HepG2 (cell line): ENCODE results near the gene OST4. TPM values are rescaled to one million over a fixed set of nuclear protein-coding genes. Genes with fewer than 3 reads are reported as not detected.

ENCODE experiments used
- EEA1 ChIP-seq: sonication (generic); formaldehyde crosslinking; IDR thresholded peaks from 2 replicates; pipeline ENCODE4 v1.5.1; 2020; ENCODE audit warnings: mild to moderate bottlenecking, missing genetic modification reagents, borderline replicate concordance
- ESRRA ChIP-seq: sonication (generic); formaldehyde crosslinking; IDR thresholded peaks from 2 replicates; pipeline ENCODE4 v1.5.1; 2020; ENCODE audit warnings: mild to moderate bottlenecking, low read depth, missing genetic modification reagents
- IRF2 ChIP-seq: IDR thresholded peaks from 2 replicates; pipeline ENCODE4 v1.6.1; 2018; ENCODE audit warnings: missing genetic modification reagents, missing compliant biosample characterization
- KDM4B ChIP-seq: sonication (generic); formaldehyde crosslinking; IDR thresholded peaks from 2 replicates; pipeline ENCODE4 v1.4.0; 2020; ENCODE audit warnings: missing genetic modification reagents
- MAFF ChIP-seq: IDR thresholded peaks from 2 replicates; pipeline ENCODE4 v1.6.1; 2011; ENCODE audit warnings: low read depth, low read length, improper control_type of control experiment
- PAF1 ChIP-seq: IDR thresholded peaks from 2 replicates; pipeline ENCODE4 v1.6.1; 2016; ENCODE audit warnings: missing genetic modification reagents, missing compliant biosample characterization
- POLR2AphosphoS5 ChIP-seq: IDR thresholded peaks from 2 replicates; pipeline ENCODE4 v1.6.1; 2012; ENCODE audit warnings: low read depth, low read length
- PRDM15 ChIP-seq: sonication (generic); formaldehyde crosslinking; IDR thresholded peaks from 2 replicates; pipeline ENCODE4 v1.4.0; 2020; ENCODE audit warnings: missing genetic modification reagents
- SAFB2 ChIP-seq: sonication (generic); formaldehyde crosslinking; IDR thresholded peaks from 2 replicates; pipeline ENCODE4 v1.5.1; 2020; ENCODE audit warnings: missing genetic modification reagents, low read depth, mild to moderate bottlenecking, borderline replicate concordance
- ZNF12 ChIP-seq: sonication (generic); formaldehyde crosslinking; IDR thresholded peaks from 2 replicates; pipeline ENCODE4 v1.5.0; 2020; ENCODE audit warnings: missing genetic modification reagents
- ZNF256 ChIP-seq: sonication (generic); formaldehyde crosslinking; conservative IDR thresholded peaks from 2 replicates; pipeline ENCODE4 v1.4.0; 2020; ENCODE audit warnings: missing genetic modification reagents
- ZNF329 ChIP-seq: sonication (generic); formaldehyde crosslinking; IDR thresholded peaks from 2 replicates; pipeline ENCODE4 v1.9.0; 2021; ENCODE audit warnings: low read depth, mild to moderate bottlenecking, missing genetic modification reagents
- ZNF337 ChIP-seq: sonication (generic); formaldehyde crosslinking; IDR thresholded peaks from 2 replicates; pipeline ENCODE4 v1.5.1; 2020; ENCODE audit warnings: missing genetic modification reagents, low read depth, mild to moderate bottlenecking, borderline replicate concordance
- ZNF431 ChIP-seq: sonication (generic); formaldehyde crosslinking; IDR thresholded peaks from 2 replicates; pipeline ENCODE4 v1.9.0; 2022; ENCODE audit warnings: missing genetic modification reagents, low read depth, mild to moderate bottlenecking, borderline replicate concordance
- ZNF451 ChIP-seq: sonication (generic); formaldehyde crosslinking; IDR thresholded peaks from 2 replicates; pipeline ENCODE4 v1.5.0; 2020; ENCODE audit warnings: mild to moderate bottlenecking, missing genetic modification reagents
- ZNF703 ChIP-seq: sonication (generic); formaldehyde crosslinking; IDR thresholded peaks from 2 replicates; pipeline ENCODE4 v1.5.1; 2020; ENCODE audit warnings: missing genetic modification reagents, mild to moderate bottlenecking, moderate library complexity, borderline replicate concordance
- ZNF839 ChIP-seq: sonication (generic); formaldehyde crosslinking; IDR thresholded peaks from 2 replicates; pipeline ENCODE4 v1.4.0; 2020; ENCODE audit warnings: missing genetic modification reagents, mild to moderate bottlenecking, borderline replicate concordance
- ZNF883 ChIP-seq: sonication (generic); formaldehyde crosslinking; IDR thresholded peaks from 2 replicates; pipeline ENCODE4 v1.5.1; 2020; ENCODE audit warnings: mild to moderate bottlenecking, missing genetic modification reagents; ENCODE audit errors: not compliant biosample characterization
- ZSCAN30 ChIP-seq: sonication (generic); formaldehyde crosslinking; IDR thresholded peaks from 2 replicates; pipeline ENCODE4 v1.5.0; 2020; ENCODE audit warnings: mild to moderate bottlenecking, missing genetic modification reagents
- polyA plus RNA-seq, 8 experiments: library from polyadenylated mRNA; depleted of rRNA in 3 of 8; stranded (reverse) in 7 of 8; unstranded in 1 of 8; fragments of >200 nt; fragmentation: Illumina TruSeq in 4 of 8; extraction: Trizol in 4 of 8; gene quantifications; 2 replicates each; pipeline versions ENCODE4 v1.2.1 to v1.2.3, GENCODE V29; 2011 to 2016; ENCODE audit warnings: low read depth in 4 of 8, missing spikeins in 1 of 8, mixed read lengths in 1 of 8; ENCODE audit not compliant: insufficient read depth in 1 of 8
- total RNA-seq, 5 experiments: library from RNA; depleted of rRNA; stranded (reverse); fragments of >200 nt; fragmentation: Illumina TruSeq; extraction: Trizol; gene quantifications; 2 replicates each; pipeline ENCODE4 v1.2.3, GENCODE V29; 2016; ENCODE audit warnings: low read depth in 1 of 5
- TF ChIP-seq, protein P1 (sequence below): sonication (generic); formaldehyde crosslinking; IDR thresholded peaks from 2 replicates; pipeline ENCODE4 v1.8.0; 2022; ENCODE audit warnings: mild to moderate bottlenecking, missing genetic modification reagents
- TF ChIP-seq, protein P2 (sequence below): sonication (generic); formaldehyde crosslinking; IDR thresholded peaks from 2 replicates; pipeline ENCODE4 v1.8.1; 2022; ENCODE audit warnings: low read depth, mild to moderate bottlenecking, missing genetic modification reagents

Gene OST4
- total and polyA plus RNA-seq, 2 of the 13 experiments (the other 11 are each of a cell fraction or from before 2014, with no cell fraction given): 498 to 584 TPM

DNA sequence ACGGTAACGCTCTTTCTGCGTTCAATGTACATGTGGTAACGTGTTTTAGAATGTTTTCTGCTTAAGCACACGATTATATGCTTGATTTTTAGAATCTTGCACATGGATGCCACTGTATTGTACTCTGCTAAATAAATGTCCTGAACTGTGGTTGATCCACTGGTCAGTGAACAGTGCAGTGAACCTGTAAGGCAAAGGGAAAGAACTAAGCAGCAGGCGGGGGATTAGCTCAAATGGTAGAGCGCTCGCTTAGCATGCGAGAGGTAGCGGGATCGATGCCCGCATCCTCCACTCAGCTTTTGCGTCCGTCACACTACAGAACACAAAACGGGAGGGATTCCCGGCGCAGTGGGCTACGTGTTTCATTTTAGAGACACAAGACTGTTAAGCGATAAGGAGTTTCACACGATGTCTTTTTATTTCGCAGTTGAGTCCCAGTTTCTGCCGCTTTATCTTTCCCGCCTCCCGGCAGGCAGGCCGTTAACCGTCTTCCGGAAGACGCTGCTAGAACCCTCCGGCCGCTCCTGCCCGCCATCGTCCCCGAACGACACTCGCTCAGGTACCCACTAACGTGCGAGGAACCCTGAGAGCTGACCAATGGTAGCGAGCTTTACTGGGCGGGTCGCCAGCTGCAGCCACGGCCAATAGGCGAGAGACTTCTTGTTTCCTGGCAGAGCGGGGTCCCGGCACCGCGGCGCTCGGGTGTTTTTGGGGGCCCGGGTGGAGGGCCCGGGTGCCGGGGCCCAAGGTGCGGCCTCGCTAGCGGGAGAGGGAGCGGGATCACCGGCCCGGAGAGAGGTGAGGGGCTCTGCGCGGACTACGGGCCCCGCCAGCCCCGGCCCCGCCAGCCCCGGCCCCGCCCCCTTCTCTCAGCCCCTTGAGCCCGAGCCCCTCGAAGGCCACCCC lies 20.2 kb downstream of the OST4 start, which contains the start of gene AGBL5 (continued):
- TF ChIP-seq ZNF431 (CRISPR knock-in tag) (no peak), EEA1 (CRISPR knock-in tag) (no peak; the same call in 1 of the 2 replicates), ZNF256 (peak; percentile 99), ZNF883 (CRISPR knock-in tag) (peak; percentile 94), IRF2 (CRISPR knock-in tag) (peak; percentile 77), POLR2AphosphoS5 (peak; percentile 65), PRDM15 (CRISPR knock-in tag) (peak; percentile 57; the same call in 1 of the 2 replicates), ZNF337 (CRISPR knock-in tag) (0 out of 2 replicates have a peak, but pooled peaks have one; percentile 73), ZNF703 (CRISPR knock-in tag) (no peak), ZNF839 (peak; percentile 78; the same call in 1 of the 2 replicates), ZNF12 (peak; percentile 37; the same call in 1 of the 2 replicates), ESRRA (CRISPR knock-in tag) (no peak; the same call in 1 of the 2 replicates), KDM4B (CRISPR knock-in tag) (no peak), PAF1 (CRISPR knock-in tag) (0 out of 2 replicates have a peak, but pooled peaks have one; percentile 49), ZNF329 (CRISPR knock-in tag) (peak; percentile 73; the same call in 1 of the 2 replicates), SAFB2 (CRISPR knock-in tag) (no peak; the same call in 1 of the 2 replicates), MAFF (no peak), ZSCAN30 (CRISPR knock-in tag) (no peak), ZNF451 (peak; percentile 90)
- TF ChIP-seq, protein P1, sequence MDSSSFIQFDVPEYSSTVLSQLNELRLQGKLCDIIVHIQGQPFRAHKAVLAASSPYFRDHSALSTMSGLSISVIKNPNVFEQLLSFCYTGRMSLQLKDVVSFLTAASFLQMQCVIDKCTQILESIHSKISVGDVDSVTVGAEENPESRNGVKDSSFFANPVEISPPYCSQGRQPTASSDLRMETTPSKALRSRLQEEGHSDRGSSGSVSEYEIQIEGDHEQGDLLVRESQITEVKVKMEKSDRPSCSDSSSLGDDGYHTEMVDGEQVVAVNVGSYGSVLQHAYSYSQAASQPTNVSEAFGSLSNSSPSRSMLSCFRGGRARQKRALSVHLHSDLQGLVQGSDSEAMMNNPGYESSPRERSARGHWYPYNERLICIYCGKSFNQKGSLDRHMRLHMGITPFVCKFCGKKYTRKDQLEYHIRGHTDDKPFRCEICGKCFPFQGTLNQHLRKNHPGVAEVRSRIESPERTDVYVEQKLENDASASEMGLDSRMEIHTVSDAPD: peak; percentile 92
- TF ChIP-seq, protein P2, sequence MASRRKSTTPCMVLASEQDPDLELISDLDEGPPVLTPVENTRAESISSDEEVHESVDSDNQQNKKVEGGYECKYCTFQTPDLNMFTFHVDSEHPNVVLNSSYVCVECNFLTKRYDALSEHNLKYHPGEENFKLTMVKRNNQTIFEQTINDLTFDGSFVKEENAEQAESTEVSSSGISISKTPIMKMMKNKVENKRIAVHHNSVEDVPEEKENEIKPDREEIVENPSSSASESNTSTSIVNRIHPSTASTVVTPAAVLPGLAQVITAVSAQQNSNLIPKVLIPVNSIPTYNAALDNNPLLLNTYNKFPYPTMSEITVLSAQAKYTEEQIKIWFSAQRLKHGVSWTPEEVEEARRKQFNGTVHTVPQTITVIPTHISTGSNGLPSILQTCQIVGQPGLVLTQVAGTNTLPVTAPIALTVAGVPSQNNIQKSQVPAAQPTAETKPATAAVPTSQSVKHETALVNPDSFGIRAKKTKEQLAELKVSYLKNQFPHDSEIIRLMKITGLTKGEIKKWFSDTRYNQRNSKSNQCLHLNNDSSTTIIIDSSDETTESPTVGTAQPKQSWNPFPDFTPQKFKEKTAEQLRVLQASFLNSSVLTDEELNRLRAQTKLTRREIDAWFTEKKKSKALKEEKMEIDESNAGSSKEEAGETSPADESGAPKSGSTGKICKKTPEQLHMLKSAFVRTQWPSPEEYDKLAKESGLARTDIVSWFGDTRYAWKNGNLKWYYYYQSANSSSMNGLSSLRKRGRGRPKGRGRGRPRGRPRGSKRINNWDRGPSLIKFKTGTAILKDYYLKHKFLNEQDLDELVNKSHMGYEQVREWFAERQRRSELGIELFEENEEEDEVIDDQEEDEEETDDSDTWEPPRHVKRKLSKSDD: peak; percentile 8; the same call in 1 of the 2 replicates
